NOMO-1 treated with DMSO at 0.1 percent for 48 hours (cell line): ENCODE data around the gene SRRM3.
"Not testable (repeated sequence)": the region's sequence is repeated elsewhere in the genome, so short reads cannot be mapped to it uniquely, and the experiment has no call there.

ENCODE experiments used
- DNase-seq: peaks from one replicate; lab custom pipeline; 2025; ENCODE audit not compliant: unreplicated experiment; lab: John Stamatoyannopoulos, UW

Gene SRRM3

DNA sequence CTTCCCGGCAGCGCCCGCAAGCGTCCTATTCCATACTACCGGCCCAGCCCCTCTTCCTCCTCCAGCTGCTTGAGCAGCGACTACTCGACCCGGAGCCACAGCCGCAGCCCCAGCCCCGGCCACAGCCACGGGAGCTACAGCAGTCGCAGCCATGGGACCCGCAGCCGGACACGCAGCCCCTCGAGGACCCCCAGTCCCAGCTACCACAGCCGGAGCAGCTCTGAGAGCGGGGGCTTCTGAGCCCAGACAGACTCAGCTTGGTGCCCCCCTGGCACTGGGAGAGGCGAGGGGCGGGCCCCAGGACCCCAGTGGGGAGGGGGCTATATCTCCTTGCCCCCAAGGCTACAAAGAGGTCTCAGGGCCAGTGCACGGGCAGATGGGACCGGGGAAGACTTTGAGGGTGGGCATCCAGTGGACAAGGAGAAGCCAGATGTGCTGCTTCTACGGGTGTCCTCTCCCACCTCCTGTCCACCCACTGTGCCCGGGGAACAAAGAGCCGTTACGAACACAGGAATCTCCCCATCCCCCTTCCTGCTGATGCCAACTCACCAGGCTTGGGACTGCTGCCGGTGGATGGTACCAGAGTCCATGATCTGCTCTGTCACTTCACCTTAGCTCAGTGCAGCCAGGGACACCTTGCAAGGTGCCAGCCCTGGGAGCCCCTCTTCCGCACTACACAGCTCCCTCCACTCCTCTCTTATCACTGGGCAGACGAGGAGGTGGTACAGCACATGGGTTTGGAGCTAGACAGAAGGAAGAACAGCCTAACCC, 84.1 kb downstream of the SRRM3 start:
- DNase-seq = no peak

DNA sequence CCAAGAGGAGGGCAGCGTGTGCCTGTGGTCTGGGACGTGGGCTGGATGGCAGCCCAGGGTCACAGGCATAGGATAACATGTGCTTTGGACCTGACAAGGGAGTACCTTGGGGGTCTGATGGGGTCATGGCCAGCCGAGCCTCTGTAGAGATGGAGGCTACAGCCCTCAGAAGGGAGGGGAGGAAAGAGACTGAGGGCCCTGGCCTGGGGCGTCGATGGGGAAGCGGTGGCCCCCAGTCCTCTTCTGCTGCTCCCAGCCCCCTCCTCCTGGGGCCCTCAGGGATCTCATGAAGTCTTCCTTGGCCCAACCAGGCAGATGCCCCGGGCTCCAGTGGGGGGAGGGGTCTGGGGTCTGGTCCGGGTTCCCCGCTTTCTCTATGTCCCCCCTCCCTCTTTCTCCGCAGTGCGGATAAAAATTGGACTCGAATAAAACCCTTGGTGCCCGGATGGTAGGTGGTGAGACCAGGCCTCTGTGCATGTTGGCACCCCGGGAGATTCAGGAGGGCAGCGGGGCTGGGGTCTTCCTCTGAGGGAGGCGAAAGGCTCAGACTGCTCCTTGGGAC, 85.2 kb downstream of the SRRM3 start:
- DNase-seq = no peak

DNA sequence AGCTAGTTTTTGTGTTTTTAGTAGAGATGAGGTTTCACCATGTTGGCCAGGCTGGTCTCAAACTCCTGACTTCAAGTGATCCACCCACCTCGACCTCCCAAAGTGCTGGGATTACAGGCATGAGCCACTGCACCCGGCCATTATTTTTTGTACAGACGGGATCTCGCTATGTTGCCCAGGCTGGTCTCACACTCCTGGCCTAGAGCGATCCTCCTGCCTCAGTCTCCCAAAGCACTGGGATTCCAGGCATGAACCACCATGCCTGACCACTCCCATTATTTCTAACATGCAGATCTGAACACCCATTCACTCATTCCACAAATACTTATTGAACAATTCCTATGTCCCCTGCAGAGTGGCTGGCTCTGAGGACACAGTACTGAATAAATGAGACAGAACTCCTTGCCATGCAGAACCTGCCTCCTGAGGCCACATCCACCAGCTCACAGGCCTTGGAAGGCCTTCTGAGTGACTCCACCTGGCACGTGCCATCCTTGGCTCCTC, 89.2 kb downstream of the SRRM3 start:
- DNase-seq = not testable (repeated sequence)

DNA sequence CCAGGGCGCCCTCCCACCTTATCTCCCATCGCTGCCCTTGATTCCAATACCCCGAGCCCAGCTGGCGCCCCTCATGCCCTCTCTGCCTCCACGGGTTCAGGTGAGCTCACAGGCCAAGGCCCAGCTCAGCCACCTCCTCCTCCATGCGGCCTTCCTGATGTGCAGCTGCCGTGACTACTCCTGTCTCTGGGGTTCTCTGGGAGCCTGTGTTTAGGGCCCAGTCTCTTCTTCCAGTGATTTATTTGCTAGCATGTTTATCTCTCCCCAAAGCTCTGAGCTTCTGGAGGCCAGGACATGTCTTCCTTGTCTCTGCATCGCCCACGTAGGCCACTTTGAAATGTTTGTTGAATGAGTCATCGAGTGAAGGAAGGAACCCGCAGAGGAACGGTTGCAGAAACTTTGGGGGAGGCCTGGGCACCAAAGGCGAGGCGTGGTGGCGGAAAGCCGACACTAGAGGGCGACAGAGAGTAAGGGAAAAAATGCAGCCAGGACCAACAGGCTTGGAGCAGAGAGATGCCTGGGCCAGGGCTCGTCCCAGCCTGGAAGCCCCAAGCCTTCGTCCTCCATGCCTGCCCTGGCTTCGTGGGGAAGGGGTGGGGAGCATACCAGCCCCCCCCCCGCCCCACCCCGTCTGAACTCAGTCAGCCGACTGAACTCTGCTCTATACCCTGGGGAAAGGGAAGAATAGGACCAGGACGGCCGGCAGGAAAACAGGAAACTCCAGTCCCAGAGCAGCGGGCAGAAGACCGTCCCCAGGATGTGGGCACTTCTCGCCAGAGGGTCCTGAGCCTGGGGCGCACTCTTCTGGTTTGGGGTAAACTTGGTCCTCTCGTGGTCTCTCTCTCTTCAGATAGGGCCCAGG, 89.9 kb downstream of the SRRM3 start:
- DNase-seq = peak; percentile 100

DNA sequence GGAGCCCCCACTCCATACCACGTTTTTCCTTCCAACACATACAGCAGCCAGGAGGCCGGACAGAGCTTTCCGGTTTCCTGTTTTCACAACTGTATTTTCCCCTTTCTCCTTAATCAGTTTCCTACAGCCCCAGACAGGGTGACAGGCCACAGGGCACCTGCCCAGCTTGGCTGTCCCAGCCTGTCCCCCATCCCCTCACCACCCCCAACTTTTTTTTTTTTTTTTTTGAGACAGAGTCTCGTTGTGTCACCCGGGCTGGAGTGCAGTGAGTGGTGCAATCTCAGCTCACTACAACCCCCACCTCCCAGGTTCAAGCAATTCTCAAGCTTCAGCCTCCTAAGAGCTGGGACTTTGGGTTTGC, 90.5 kb downstream of the SRRM3 start:
- DNase-seq = peak; percentile 63

DNA sequence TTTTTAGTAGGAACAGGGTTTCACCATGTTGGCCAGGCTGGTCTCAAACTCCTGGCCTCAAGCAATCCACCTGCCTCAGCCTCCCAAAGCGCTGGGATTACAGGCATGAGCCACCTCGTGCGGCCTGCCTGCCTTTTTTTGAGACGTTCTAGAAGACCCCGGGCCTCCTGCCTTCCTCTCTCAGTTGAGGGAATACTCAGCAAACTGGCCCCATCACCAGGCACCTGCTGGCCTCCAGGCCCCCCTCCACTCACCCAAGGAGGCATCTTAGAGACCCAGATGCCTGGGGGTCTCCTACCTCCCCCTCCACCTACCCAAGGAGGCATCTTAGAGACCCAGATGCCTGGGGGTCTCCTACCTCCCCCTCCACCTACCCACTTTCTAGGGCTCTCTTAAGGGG, 91.2 kb downstream of the SRRM3 start:
- DNase-seq = not testable (repeated sequence)

DNA sequence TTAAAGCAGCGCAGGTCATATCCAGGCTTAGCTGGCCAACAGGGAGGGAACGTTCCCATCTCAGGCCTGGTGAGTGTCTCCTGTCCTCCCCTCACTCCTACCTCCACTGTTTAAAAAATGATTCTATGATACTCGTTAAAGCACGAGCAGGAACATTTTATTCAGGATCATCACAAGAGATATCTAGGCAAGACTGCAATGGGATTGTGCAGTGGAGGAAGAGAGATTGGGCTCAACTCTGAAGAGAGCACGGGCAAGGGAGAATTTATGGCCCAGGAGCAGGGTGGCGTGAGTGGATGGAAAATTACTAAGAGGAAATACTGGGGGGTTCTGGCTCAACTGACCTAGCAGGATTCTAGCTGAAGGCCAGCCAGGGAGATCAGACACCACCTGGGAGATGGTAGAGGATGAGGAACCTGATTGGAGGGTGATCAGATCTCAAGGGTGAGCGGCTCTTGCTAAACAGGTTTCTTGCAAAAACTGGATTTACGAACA, 91.8 kb downstream of the SRRM3 start:
- DNase-seq = peak; percentile 35

DNA sequence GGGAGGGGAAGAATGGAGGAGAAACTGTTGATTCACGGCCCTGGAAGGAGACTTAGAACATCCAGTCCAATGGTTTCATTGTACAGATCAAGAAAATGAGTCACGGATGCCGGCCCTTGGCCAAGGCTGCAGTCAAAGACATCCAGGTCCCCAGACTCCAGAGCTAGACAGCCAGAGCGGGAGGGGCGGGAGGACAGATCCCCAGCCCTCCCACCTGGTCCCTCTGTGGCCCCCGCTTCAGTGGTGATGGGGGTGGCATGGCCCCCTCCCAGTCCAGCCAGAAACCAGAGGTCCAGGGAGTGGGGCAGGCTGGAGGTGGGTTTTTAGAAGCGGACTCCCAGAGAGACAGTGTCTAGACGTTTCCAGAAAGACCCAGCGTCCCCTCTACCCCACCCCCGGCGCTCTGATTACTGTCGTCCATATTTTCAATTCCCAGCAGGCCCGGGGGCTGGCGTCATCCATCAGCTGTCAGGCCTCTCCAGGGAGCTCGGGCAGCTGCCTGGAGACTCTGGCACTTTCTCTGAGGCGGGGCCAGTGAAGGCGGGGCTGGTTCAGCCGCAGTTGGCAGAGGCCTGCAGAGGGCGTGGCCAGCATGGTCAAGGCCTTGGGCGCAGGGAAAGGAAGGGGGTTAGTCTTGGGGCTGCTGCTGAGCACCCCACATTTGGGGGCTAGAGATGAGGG, 92.8 kb downstream of the SRRM3 start:
- peak; percentile 43 for DNase-seq

DNA sequence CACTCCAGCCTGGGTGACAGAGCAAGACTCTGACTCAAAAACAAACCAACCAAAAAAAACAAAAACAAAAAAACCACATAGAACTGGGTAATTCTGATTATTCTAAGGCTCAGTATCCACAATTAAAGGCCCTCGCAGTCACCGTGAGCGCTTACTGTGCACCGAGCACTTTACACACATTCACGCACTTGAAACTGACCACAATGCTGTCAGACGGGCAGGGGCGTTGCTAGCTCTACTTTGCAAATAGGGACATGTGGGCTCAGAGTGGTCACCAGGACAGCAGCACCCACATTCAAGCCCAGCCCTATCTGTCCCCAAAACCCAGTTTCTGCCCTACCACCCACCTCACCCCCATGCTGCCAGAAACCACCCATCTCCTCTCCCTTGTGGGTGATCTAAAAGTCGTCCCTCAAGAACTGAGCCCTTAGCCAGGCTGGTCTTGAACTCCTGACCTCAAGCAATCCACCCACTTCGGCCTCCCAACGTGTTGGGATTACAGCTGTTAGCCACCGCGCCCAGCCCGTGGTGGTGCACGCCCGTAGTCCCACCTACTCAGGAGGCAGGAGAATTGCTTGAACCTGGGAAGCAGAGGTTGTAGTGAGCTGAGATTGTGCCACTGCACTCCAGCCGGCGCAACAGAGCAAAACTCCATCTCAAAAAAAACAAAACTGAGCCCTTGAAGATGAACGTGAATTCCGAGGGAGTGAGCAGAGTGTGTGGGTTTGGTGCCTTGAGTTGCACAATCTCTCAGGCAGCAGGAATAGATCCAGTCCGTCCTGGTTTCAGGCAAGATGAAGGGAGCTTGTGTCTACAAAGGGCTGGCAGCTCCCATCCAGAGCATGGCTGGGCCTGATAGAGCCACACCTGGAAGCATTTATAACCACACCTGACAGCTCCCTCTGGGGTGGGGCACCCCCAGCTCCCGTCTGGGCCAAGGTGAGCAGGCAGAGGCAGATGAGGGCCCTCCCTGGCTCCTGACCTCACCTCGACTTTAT, 95.3 kb downstream of the SRRM3 start:
- DNase-seq = no peak

DNA sequence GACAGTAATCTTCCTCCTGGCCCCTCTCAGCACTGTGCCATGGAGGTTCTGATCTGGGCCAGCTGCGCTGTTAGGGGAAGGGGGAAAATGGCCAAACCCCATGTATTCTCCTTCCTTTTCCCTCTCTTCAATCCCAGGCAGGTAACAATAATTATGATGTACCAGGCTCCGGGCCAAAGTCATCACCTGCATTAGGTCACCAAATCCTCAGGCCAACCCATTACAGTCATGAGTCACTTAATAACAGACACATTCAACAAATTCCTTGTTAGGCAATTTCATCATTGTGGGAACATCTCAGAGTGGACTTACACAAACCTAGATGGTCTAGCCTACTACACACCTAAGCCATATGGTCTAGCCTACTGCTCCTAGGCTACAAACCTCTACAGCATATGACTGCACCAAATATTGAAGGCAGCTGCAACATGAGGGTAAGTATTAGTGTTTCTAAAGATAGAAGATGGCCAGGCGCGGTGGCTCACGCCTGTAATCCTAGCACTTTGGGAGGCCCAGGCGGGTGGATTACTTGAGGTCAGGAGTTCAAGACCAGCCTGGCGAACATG, 98.6 kb downstream of the SRRM3 start:
- DNase-seq = no peak

DNA sequence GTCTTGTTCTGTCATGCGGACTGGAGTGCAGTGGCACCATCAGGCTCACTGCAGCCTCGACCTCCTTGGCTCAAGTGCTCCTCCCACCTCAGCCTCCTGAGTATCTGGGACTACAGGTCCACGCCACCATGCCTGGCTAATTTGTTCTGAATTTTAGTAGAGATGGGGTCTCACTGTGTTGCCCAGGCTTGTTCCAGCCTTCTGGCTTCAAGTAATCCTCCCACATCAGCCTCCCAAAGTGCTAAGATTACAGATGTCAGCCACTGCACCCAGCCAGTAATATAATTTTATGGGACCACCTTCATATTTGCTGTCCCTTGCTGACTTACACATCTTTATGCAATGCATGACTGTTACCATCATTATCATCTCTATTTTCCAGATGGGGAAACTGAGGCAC, 99.3 kb downstream of the SRRM3 start:
- DNase-seq = no peak

DNA sequence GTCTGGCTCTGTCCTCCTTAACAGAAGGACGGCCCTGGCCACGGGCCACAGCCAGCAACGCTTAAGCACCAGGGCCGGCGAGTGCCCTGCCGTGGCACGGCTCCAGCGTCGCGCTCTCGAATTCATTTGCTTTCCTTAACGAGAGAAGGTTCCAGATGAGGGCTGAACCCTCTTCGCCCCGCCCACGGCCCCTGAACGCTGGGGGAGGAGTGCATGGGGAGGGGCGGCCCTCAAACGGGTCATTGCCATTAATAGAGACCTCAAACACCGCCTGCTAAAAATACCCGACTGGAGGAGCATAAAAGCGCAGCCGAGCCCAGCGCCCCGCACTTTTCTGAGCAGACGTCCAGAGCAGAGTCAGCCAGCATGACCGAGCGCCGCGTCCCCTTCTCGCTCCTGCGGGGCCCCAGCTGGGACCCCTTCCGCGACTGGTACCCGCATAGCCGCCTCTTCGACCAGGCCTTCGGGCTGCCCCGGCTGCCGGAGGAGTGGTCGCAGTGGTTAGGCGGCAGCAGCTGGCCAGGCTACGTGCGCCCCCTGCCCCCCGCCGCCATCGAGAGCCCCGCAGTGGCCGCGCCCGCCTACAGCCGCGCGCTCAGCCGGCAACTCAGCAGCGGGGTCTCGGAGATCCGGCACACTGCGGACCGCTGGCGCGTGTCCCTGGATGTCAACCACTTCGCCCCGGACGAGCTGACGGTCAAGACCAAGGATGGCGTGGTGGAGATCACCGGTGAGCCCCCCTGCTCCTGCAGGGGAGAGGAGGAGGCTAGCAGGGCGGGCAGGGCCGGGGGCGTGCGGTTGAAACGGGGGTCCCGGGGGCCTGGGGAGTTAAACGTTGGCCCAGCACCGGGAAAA, 100.9 kb downstream of the SRRM3 start, which contains the start of gene HSPB1:
TSS of gene HSPB1 (plus strand) at position 327 of the 855 bp plus-strand sequence. CDS start at position 367, 40 bp downstream.
- peak; percentile 97 for DNase-seq

DNA sequence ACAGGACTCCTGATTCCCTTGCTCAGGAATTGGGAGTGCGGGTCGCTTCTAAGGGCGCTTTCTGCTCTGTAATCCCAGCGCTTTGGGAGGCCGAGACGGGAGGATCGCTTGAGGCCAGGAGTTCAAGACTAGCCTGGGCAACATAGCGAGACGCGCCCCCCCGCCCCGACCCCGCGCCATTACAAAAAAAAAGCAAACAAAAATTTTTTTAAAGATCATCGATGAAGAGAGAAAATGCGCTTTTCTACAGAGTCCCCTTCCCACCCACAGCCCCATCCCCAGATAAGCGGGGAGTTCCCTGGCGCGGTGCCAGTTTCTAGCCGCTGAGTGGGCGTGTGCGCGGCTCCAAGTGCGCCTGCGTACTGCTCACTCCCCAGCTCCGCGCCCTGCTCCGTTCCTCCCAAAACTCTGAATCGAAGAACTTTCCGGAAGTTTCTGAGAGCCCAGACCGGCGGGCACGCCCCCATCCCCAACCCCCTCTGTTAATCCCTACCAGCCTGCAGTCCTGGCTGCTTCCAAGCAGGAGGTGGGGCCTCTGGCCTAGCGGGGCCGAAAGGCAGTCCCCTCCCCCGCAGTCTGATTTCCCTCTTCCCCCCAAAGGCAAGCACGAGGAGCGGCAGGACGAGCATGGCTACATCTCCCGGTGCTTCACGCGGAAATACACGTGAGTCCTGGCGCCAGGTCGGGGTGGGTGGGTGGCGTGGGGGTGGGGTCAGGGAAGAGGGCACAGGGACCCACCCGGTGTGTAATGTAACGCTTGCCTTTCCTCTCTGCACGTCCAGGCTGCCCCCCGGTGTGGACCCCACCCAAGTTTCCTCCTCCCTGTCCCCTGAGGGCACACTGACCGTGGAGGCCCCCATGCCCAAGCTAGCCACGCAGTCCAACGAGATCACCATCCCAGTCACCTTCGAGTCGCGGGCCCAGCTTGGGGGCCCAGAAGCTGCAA, 101.8 kb downstream of the SRRM3 start:
- DNase-seq = peak; percentile 97

DNA sequence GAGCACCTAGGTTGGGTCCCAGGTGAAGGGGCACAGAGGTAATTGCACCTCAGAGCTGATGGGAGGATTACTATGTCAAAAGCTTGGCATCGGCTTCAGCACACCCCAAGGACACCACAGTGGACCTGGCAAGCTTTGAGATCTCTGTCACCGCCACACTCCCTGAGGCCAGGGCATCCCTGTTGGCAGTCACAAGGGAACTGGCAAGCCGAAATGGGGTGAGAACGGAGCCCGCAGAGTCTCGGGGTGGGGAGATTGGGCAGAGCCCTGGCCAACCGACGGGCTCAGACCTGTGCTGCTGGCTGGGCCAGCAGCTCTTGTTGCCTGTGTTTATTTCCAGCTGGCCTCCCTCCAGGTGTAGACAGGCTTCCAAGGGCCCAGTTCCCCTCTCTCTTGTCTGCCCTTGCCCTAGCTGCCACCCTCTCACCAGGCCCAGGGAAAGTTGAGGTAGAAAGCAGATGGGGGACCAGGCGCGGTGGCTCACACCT, 103.2 kb downstream of the SRRM3 start:
- no peak for DNase-seq

DNA sequence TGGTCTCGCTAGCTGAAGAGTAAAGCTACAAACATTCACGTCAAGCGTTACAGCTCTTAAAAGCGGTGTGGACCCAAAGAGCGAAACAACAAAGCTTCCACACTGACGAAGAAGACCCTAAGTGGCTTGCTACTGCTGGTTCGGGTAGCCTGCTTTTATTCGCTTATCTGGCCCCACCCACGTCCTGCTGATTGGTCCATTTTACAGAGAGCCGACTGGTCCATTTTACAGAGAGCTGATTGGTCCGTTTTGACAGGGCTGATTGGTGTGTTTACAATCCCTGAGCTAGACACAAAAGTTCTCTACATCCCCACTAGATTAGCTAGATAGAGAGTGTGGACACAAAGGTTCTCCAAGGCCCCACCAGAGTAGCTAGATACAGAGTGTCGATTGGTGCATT, 107.2 kb downstream of the SRRM3 start:
- not testable (repeated sequence) for DNase-seq

DNA sequence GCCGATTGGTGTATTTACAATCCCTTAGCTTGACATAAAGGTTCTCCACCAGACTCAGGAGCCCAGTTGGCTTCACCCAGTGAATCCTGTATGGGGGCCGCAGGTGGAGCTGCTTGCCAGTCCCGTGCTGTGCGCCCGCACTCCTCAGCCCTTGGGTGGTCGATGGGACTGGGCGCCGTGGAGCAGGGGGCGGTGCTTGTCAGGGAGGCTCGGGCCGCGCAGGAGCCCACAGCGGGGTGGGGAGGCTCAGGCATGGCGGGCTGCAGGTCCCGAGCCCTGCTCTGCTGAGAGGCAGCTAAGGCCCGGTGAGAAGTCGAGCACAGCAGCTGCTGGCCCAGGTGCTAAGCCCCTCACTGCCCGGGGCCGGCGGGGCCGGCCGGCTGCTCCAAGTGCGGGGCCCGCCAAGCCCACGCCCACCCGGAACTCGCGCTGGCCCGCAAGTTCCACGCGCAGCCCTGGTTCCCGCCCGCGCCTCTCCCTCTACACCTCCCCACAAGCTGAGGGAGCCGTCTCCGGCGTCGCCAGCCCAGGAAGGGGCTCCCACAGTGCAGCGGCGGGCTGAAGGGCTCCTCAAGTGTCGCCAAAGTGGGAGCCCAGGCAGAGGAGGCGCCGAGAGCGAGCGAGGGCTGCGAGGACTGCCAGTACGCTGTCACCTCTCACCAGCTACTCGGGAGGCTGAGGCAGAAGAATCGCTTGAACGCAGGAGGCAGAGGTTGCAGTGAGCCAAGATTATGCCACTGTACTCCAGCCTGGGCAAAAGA, 107.8 kb downstream of the SRRM3 start:
- DNase-seq = not testable (repeated sequence)
